GM19324 (cell line): ENCODE results near the gene DND1.
"Not testable (repeated sequence)": the region's sequence is repeated elsewhere in the genome, so short reads cannot be mapped to it uniquely, and the experiment has no call there.

Experiments
- ATAC-seq: cut with Tn5 transposase; IDR thresholded peaks from one replicate; pipeline ENCODE4 v1.9.1; 2021; ENCODE audit warnings: mild to moderate bottlenecking, moderate library complexity; ENCODE audit not compliant: unreplicated experiment, low FRiP score

DND1 gene

DNA sequence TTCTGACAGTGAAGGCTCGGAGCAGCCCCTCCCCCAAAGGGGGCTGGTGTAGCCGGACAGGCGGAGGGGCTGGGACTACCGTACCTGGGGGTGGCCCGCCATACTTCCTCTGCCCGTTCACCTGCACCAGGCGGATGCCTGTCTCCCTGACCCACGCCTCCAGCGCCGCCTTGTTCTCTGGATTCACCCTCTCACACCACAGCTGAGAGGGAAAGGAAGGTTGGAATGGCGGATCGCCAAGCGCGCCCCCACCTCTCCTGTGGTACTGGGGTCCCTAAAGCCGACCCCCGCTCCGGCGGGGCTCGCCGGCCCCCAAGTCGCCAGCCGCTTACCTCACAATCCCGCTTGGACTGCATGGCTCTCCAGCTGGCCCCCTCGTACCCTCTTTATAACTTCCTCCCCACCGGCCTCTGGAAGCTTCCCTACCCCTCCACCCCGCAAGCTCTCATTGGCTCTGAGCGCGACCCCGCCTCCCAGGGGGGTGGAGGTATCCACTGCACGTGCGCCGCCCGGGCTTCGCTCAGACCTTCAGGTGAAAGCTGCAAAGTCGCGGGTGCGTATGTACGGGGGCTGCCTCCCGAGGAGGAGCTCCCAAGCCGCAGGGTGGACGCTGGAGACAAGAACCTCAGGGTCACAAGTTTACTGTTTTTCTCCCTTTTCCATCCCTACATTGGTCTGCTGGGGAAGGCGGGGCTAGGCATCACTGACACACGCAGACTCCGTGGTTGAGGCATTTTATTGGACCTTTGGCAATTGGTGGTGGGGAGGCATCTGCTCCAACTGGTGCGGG lies at the start of gene DND1:
TSS of gene DND1 (minus strand) at position 390 of the 790 bp plus-strand sequence. CDS start at position 356, 34 bp downstream.
- ATAC-seq: no peak

DNA sequence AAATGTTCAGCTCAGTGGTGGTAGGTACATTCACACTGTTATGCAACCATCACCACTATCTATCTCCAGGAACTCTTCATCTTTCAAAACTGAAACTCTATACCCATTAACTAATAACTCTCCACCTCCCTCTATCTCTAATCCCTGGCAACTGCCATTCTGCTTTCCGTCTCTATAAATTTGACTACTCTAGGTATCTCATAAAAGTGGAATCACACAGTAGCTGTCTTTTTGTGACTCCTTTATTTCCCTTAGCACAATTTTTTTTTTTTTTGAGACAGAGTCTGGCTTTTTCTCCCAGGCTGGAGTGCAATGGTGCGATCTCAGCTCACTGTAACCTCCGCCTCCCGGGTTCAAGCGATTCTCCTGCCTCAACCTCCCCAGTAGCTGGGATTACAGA lies 48.0 kb upstream of the DND1 start:
- not testable (repeated sequence) for ATAC-seq

DNA sequence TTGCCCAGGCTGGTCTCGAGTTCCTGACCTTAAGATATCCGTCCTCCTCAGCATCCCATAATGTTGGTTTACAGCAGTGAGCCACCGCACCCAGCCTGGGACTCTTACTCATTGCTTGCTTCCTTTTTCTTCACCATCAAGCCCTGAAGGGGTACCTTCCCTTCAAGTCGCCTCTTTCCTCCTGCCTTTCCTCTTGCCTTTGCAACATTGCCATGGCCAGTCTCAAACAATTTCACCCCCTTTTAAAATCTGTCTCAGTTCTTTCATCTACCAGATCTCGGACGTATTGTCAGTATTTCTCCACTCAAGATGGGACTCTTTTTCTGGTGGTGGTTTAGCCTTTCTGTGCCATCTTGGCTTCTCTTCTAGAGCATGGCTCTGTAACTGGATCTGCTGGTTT lies 47.4 kb upstream of the DND1 start:
- ATAC-seq: not testable (repeated sequence)

DNA sequence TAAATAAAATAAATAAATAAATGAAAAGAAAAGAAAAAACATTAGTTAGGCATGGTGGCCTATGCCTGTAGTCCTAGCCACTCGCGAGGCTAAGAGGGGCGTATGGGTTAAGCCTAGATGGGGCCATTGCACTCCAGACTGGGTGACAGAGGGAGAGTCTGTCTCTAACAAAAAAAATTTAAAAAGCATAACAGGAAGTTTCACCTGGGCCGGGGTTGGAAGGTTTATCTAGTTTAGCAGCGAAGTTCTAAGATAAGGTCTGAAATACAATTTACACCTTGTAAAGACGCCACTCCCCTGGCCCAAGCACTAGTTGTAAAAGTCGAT lies 44.9 kb upstream of the DND1 start:
- ATAC-seq: no peak

DNA sequence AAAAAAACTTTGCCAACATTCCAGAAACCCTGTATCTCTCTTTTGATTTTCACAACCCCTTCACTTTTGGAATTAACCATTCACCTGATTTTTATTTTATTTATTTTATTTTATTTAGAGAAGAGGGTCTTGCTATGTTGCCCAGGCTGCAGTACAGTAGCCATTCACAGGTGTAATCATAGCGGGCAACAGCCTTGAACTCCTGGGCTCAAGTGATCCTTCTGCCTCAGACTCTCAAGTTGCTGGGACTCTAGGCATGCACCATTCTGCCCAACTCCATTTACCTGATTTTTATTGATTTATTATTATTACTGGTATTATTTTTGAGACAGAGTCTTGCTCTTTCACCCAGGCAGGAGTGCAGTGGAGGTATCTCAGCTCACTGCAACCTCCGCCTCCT lies 42.9 kb upstream of the DND1 start:
- not testable (repeated sequence) for ATAC-seq

DNA sequence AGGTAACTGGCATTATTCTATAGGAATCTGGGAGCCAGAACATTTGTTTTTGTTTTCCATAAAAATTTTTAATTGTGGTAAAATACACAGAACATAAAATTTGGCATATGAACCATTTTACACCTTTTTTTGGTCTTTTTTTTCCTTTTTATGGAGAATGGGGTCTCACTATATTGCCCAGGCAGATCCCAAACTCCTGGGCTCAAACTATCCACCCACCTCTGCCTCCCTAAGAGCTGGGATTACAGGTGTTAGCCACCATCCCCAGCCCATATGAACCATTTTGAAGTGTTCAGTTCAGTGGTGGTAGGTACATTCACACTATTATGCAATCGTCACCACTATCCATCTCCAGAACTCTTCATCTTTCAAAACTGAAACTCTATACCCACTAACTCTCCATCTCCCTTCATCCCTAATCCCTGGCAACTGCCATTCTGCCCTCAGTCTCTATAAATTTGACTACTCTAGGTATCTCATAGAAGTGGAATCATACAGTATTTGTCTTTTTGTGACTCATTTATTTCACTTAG lies 40.3 kb upstream of the DND1 start:
- no peak for ATAC-seq

DNA sequence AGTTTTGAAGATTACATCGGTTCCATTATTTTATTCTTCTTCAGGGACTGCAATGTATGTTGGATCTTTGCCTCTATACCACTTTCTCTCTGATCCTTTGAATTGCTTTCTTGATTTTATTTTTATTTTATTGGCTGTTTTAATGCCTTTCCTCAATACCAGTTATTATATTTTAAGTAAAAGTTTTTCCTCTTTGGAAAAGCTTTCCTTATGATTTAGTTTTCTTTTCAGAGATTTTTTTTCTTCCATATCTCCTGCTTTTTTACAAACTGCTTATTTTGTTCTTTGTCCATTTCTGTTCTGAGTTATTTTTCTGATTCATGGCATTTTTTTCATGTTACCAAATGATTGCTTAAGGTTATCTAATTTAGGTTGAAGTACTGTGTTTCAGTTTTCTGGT lies 38.4 kb upstream of the DND1 start:
- no peak for ATAC-seq

DNA sequence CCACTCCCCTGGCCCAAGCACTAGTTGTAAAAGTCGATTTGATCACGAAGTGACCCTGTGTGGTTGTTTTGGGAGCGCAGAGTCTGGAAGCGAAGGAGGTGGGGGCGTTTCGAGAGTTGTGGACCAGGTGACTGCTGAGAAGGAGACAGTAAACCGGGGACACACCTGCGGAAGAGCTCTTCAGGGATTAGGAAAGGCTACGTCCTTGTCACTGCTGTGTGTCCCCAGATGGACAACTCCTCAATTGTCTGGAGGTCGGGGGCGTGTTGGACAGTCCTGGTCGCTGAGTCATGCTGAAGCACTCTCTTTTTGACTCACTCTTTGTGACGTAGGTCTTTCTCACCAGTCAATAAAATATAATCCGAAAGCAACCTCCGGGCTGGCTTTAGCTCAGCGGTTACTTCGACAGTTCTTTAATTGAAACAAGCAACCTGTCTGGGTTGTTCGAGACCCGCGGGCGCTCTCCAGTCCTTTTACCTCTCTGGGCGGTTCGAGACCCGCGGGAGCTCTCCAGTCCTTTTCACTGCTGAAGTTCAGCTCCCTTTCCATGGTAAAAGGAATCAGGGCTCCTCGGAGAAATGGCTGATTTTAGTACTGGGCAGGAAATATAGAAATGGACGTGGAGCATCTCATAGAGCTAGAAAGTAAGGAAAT lies 37.6 kb upstream of the DND1 start:
- ATAC-seq: peak; percentile 91

DNA sequence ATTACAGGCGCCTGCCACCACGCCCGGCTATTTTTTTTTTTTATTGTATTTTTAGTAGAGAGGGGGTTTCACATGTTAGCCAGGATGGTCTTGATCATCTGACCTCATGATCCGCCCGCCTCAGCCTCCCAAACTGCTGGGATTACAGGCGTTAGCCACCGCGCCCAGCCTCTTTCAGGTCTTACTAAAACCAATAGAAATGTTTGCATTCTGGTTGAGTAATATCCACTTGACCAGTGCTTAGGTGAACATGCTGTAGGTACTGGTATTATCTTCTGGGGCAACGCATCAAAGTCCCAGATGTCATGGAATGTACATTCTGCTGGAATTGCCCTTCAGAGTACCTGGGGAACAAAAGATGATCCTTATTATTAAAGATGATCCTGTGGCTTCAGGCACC lies 35.4 kb upstream of the DND1 start:
- not testable (repeated sequence) for ATAC-seq

DNA sequence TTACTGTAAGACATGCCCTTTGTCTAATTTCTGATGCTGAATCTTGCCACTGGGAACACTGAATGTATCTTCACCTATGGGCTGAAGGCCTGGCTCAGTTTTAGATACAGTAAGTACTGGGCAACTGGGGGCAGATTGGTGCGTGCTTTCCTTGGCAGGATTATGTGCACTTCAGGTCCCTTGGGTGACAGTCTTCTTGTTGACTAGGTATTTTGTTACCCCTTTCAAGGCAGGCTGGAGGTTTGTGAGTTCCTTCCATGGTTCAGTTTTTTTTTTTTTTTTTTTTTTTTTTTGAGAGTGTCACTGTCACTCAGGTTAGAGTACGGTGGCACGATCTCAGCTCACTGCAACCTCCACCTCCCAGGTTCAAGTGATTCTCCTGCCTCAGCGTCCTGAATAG lies 34.4 kb upstream of the DND1 start:
- ATAC-seq: no peak

DNA sequence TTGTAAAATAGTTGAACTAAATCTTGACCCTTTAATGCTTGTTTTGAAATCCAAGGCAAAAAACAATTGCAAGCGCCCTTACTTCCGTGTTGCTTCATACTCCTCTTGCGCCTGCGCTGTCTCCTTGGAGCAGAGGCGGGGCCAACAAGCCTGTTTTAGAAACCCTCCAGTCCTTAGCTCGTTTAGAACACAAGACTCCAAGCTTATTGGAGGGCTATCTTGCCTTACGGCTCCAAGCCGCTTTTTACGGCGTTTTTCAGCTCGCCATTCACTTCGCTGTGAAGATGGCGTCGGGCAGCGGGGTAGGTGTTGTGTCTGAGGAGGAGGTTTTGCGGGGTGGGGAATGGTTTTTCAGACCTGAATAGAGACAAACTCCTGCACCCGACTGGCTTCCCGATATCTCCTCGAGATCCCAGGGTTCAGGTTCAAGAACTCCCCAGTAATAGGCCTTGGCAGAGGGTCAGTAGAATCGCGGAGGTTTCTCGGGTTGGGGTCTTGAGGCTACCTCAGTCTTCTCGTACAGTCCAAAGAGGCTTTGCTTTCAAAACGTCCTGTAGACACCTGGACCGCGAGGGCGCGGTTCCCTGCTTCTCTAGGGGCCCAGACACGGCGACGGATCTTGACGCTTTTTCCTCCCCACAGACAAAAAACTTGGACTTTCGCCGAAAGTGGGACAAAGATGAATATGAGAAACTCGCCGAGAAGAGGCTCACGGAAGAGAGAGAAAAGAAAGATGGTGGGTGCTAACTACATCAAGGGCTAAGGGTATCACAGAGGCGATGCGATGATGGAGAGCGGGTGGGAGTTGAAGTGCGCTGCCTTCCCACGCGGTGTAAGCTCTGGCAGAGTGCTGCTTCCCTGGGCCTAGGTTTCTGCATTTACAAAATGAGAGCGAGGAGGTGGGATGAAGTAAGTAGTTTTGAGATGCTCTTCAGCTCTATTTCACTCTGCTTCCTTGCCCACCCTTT lies 27.1 kb upstream of the DND1 start, which contains the start of gene ZMAT2:
TSS of gene ZMAT2 (plus strand) at position 271 of the 968 bp plus-strand sequence. CDS start at position 285, 14 bp downstream.
- peak; percentile 91 for ATAC-seq

DNA sequence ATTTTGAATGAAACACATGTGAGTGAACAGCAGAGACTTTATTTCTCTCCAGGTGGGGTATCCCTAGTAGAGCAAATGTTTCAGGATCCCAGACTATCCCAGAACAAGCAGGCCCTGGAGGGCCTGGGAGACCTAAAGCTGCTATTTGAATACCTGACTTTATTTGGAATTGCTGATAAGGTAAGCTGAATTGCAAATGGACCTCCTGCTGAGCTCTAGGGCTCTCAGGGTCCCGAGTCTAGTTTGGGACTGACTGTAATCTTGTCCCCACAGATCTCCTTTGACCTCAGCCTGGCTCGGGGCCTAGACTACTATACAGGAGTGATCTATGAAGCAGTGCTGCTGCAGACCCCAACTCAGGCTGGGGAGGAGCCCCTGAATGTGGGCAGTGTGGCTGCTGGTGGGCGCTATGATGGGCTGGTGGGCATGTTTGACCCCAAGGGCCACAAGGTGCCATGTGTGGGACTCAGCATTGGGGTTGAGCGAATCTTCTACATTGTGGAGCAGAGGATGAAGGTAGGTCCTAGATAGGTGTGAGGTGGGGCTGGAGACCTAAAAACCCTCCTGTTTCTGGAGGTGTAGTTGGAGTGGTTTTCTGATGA lies 23.6 kb upstream of the DND1 start:
- no peak for ATAC-seq

DNA sequence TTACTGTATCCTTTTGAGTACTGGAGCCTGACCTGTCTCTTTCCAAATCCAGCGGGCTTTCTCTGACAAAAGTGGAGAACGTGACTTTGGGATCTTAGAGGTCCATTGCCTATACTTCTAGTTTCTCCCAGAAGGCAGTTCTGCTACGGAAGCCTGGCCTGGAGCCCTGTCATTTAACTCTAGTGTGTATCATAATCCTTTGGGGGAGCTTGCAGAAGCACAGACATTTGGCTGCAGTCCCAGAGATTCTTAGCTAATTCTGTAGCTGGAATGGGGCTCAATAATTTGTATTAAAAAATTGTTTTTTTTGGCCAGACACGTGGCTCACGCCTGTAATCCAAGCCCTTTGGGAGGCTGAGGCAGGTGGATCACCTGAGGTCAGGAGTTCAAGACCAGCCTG lies 20.9 kb upstream of the DND1 start:
- no peak for ATAC-seq

DNA sequence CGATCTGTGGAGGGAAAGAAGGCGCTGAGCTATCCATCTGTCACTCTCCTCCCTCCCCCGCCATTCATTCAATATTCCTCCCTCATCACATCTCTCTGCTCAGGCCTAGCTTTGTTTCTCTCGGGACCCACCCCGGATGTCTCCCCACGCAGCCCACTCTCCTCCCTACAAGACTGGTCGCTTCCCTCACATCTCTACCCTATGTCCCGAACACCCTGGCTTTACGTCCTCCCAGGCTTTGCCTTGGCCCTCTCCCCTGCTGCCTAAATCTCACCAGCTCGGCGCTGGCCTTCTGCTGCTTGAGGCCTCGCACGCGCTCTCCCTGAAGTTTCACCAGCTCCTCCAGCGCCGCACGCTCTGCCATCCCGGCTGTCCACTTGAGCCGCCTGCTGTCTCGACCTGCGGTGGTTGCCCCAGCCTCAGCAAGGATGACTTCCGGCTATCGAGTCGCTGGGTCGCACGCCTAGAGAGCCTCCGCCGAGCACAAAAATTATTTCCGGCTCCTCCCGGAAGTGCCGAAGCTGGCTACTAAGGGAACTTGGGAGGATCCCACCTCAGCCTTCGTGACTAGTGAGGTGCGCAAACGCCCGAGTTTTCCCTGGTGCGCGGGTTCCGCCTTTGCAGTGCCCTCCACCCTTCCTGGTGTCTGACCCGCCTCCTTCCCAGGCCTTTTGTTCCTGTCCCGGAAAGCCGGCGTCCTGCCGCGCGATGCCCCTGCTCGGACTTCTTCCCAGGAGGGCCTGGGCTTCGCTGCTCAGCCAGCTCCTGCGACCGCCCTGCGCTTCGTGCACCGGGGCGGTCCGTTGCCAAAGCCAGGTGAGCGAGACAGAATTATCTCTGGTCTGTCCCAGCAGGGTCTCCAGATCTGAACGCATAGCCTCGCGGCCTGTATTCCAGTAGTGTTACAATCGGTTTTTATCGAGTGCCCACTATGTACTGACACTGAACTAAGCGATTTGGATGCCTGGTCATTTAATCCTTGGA lies 17.9 kb upstream of the DND1 start, which contains the start of the genes HARS1 and HARS2:
TSS of gene HARS1 (minus strand) at position 430 of the 984 bp plus-strand sequence. CDS start at position 364, 66 bp downstream.
TSS of gene HARS2 (plus strand) at position 515 of the 984 bp plus-strand sequence. CDS start at position 709, 194 bp downstream.
- ATAC-seq: peak; percentile 98

DNA sequence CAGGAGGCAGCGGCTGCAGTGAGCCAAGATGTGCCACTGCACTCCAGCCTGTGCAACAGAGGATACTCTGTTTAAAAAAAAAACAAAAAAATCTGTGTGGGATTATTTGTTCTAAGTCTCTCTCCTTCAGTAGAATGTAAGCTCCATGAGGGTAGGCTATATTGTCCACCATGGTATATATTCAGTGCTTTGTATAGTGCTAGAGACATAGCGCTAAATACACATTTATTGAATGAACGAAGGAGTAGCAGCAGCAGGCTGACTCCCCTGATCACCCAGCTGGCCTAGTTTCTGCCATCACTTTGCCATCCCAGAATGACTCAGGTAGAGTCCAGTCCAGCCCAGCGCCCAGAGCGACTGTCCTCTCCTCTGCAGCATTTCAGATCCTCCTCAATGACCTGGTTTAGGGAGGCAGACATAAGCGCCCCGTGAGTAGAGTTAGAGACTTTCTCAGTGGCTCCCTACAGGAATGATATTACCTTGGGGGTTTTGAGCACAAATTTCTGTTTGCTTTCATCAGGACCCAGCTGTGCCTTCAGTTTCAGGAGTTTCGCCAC lies 17.1 kb upstream of the DND1 start:
- ATAC-seq: no peak

DNA sequence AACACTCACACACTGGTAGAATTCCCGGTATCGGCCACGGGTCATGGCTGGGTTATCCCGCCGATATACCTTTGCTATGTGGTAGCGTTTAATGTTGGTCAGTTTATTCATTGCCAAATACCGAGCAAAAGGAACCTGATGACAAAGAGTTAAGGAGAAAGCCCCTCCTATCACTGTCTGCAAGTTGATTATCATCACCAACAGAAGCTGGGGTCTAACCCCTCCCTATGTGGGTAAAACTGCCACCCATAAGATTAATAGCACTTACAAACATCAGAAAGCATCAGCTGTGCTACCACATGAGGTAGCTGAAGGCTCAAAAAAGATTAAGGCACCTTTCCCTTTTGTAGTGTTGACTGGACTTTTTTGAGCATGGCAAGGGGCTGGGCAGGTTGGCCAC lies 5.6 kb upstream of the DND1 start:
- no peak for ATAC-seq

DNA sequence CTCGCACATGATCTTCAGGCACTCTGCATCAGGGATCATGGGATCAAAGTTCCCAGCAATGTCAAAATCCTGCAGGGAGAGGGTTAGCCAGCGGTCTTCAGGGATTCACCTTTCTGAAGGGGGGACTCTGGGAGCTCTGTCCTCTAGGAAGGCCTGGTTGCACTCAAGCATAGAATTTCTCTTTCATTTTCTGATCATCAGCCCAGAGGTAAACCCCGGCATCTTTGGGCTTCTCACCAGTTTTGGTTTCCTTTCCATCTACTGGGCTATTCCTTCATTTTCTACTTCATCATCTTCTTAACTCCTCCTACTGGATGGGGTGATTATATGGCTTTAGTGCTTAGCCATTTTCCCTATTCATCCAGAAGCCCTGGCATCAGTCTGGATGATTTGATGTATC lies 4.6 kb upstream of the DND1 start:
- peak; percentile 62 for ATAC-seq

DNA sequence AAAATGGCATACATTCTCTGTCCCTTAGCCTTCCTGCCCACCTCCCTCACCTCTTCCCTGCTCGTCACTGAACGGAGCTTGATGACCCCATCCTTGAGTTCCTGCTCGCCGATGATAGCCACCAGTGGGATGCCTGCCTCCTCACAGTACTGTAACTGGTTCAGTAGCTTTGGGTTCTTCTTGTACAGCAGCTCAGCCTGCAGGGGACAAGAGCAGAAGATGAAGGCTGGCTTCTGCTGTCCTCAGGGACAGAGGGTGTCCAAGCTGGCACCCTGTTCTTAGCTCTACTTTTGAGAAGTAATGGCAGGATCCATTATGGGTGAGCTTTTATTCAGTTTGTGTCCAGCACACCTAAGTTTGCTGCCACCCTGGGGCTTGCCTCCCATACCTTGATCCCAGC lies 1.3 kb upstream of the DND1 start:
- no peak for ATAC-seq

DNA sequence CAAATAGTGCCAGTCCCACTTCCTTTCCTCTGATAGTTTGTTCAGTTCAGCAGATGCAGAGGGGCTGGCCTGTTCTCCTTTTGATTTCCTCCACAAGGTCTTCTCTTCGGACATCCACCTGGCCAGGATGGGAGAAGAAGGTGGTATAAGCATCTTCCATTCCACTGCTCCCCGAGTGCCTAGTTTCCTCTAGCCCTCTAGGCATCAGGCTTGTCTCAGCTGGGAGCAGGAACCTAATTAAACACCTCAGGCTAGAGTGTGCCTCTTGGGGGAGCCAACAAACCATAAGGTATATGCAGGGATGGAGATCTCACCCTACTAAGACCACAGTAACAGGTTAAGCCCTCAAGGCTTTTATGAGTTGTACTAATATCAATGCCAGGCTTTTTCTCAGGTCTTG lies 835 bp upstream of the DND1 start:
- no peak for ATAC-seq
